ENCODE data around the gene HBP1.
"Not testable (repeated sequence)": the region's sequence is repeated elsewhere in the genome, so short reads cannot be mapped to it uniquely, and the experiment has no call there.

The HBP1 gene, protein sequence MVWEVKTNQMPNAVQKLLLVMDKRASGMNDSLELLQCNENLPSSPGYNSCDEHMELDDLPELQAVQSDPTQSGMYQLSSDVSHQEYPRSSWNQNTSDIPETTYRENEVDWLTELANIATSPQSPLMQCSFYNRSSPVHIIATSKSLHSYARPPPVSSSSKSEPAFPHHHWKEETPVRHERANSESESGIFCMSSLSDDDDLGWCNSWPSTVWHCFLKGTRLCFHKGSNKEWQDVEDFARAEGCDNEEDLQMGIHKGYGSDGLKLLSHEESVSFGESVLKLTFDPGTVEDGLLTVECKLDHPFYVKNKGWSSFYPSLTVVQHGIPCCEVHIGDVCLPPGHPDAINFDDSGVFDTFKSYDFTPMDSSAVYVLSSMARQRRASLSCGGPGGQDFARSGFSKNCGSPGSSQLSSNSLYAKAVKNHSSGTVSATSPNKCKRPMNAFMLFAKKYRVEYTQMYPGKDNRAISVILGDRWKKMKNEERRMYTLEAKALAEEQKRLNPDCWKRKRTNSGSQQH

DNA sequence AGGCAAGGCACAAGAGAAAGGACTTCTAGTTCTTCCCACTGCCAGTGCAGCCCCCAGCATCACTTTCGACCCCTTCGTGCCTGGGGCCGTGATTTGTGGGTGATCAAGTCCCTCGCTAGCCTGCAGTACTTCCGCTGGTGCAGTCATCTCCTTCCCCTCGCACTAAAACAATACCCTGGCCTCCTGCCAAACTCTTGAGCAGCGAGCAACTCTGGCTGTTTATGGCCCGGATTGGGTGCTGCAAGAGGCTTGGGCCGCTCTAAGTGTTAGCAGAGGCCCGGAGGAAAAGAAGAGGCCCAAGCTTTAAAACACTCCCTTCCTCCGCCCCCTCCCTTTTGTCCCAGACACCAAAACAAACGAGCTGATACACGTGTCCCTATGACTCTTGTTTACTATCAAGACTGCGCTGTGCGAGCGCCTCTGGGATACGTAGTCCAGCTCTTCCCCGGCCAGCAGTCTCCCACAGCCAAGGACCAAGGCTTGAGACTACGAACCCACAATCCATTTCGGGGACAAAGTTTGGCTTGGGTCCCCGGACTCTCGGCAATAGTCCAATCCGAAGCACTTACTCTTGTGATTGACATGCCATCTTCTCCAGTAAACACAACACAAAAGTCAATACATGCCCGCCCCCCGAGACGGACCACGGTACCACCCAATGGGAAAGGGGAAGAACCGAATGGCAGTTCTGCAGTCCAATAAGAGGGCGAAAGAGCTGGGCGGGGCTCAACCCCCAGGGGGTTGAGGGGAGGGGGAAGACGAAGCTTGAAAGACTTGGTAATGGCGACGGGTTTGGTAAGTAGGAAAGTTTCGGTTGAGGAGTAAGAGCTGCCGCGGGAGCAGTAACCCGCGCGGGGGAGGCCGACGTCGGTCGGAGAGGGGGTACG lies at the start of gene HBP1:
Gene HBP1, plus strand, starts transcription at position 771 of the 887 bp plus-strand sequence. CDS start 10,891 bp downstream, outside the sequence.
- DNase-seq (ENCODE audit: low read depth), result peak; percentile 99

DNA sequence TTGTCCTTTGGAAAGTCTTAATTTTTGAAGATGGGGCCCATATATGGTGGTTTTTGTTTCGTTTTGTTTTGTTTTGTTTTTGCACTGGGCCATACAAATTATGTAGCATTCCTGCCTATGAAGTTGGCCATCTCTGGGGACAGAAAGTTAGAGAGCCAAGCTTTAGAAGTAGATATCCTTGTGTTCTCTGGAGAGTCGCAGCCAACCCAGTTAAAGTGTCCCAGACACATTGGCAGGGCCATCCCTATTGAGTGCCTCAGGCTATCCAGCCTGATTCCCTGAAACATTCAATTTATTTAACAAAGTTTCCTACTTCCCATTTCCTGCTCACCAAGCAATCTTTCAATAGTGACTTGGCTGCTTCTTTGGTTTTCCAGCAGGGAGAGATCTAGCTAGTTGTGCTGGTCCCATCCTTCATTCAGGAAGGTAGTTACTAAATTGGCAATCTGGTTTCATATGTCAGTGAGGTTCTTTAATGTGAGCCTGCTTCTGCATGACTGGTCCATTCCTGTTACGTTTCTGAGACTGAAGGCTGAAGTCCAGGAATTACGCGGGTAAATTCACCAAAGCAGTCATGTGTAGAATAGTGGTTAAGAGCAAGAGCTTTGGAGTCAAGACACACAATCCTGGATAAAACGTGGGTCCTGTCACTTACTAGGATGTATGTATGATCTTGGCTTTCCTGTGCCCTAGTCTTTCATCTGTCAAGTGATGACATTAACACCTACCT lies 49.3 kb upstream of the HBP1 start:
- no peak for DNase-seq (ENCODE audit: low read depth)

DNA sequence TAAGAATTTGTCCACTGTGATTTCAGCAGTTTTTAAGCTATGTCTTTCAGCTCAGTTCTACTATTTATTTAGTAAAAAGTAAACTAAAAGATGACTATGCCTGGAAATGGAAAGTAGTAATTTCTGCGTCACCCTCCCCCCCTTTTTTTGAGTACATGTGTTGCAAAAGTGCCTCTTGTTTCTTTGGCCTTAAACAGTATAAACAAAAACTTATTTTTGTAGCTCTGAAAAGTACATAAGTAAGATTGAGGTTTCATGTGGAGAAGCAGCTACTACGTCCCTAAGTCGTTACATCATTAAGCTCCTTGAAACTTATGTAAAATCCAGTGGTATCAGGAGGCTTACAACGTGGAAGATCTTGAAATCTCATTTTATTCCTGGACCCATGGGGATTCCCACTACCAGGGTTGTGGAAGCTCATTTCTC lies 46.3 kb upstream of the HBP1 start:
- DNase-seq (ENCODE audit: low read depth), result no peak

DNA sequence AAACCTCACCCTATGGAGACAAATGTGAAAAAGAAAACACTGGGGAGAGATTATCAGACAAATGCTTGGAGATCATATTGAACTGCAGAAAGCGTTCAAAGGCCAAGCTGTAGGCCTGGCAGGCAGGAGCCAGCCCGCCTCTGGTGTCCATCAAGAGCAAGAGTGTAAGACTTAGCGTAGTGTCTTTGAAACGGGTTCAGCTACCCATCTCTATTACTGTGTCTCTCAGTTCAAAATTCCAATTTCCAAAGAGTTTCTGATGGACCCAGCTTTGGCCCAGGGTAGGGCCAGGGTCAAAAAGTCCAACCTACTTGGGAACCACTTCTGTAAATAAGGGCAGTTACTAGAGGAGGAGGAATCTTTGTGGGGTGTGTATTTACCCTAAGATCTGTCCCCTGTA lies 45.4 kb upstream of the HBP1 start:
- no peak for DNase-seq (ENCODE audit: low read depth)

DNA sequence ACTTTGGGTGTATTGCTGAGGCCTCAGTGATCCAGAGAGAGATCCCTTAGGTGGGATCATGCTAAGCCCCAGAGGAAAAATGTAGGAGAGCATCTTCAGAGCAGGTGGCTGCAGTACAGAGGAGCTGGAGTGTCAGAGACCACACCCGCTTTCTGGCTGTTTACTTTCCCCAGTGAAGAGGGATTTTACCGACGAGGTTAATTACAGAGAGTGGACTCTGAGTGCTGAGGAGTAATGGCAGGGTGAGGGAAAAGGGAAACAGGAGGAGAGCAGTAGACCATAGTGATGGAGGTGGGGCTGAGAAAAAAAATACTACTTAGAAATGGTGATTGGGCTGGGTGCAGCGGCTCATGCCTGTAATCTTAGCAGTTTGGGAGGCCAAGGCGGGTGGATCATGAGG lies 43.3 kb upstream of the HBP1 start:
- no peak for DNase-seq (ENCODE audit: low read depth)

DNA sequence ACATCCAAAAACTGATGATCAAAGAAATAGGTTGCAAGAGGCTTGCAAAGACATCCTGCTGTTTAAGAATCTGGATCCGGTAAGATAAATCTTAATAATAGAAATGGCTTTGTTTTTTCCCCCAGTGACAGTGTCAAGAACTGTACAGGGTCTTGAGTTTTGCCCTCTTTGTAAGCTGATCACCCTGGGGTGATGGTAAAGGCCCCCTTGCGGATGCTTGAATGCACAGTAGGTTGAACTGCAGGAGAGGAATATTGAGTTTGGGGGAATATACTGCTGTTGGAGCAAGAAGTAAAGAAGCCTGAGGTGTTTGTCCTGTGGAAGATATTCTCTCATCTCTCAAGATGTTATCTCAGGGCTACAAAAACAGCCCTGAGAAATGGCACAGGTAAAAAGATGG lies 40.6 kb upstream of the HBP1 start:
- DNase-seq (ENCODE audit: low read depth), result no peak

DNA sequence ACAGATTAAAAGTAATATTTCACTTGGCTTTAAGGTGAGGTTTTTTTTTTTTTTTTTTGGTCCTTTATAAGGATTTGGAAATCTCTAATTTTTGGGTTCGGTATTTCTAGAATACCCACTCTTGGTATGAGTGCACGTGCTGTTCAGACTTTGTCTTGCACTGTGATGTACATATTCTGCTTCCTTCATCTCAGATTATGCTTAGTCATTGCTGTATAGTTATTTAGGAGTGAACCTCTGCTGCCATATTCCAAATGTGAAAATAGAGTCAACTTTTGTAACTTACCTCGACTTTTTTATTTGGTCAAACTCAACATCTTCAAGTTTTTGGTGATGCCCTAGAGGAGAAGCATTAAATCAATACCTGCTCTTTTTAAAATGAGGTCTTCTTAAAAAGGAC lies 40.1 kb upstream of the HBP1 start:
- no peak for DNase-seq (ENCODE audit: low read depth)

DNA sequence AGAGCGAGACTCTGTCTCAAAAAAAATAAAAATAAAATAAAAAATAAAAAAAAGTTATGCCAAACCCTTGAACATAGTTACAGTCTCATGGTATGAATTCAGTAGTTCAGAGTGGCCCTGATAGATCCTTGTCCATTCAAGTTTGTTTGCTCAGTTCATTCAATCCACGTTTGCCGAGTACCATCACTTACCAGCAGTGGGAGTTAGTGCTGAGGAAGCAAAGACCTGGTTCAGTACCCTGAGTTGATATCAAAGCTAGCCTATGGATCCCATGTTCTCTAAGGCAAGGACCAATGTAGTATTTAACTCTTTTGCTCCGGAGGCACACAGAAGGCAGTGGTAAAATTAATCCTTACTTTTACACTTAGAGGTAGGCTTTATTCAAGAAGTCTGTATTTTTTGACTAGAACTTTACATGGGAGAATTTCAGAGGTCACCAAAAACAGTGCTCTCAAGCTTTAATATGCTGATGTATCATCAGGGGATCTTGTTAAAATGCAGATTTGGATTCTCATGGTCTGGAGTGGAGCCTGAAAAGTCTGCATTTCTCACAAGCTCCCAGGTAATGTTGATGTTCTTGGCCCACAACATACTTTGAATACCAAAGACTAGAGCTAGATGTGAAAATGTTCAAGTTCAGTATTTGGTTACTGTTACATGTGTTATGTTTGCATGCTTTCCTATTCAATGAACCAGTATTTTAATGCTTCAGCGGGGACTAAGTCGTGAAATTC lies 38.1 kb upstream of the HBP1 start:
- no peak for DNase-seq (ENCODE audit: low read depth)

DNA sequence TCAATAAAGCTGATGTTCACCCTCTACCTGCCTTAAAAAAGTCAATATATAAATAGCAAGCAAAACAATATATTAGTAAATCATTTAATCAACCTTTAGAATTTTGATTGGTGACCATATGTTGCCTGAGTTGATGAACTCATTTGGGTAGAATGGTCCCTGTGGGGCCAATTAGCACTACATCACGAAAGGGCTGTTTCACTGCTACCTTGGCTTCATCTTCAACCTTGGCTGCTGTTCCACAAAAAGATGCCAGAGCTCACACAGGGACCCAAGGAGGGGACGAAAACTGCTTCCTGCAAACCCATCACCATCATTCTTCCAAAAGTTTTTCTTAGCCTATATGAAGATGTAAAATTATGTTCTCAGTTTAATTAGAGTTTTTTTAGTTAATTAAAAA lies 35.4 kb upstream of the HBP1 start:
- DNase-seq (ENCODE audit: low read depth), result no peak

DNA sequence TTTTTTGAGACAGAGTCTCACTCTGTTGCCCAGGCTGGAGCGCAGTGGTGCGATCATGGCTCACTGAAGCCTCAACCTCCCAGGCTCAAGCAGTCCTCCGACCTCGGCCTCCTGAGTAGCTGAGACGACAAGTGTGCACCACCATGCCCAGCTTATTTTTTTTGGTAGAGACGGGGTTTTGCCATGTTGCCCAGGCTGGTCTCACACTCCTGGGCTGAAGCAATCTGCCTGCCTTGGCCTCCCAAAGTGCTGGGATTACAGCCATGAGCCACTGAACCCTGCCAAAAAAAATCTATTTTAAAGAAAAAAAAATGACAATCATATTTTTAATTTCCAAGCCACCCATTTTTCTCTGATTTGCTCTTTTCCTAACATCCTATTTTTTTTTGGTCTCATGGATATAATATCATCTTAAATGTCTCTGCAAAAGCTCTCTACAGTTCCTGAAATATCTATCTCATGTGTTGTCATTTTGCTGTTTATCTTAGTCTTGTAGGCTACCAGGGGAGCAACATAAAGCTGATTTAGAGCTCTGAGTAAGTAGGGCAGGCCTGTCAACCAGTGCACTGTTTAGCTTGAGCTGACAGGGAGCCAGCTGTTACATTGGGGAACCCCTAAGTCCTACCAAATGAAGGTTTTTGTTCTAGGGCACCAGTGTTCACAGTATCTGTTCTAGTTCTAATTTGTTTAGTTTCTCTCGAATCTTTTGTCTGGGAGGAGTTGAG lies 29.9 kb upstream of the HBP1 start:
- no peak for DNase-seq (ENCODE audit: low read depth)

DNA sequence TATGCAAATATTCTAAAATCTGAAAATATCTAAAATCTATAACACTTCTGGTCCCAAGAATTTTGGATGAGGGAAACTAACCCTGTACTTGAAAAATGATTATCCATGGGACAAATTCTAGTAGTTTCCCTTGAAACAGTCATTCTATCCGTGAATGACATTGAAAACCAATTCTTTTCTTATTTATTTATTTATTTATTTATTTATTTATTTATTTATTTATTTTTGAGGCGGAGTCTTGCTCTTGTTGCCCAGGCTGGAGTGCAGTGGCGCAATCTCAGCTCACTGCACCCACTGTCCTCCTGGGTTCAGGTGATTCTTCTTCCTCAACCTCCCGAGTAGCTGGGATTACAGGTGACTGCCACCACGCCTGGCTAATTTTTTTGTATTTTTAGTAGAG lies 24.9 kb upstream of the HBP1 start:
- DNase-seq (ENCODE audit: low read depth), result not testable (repeated sequence)

DNA sequence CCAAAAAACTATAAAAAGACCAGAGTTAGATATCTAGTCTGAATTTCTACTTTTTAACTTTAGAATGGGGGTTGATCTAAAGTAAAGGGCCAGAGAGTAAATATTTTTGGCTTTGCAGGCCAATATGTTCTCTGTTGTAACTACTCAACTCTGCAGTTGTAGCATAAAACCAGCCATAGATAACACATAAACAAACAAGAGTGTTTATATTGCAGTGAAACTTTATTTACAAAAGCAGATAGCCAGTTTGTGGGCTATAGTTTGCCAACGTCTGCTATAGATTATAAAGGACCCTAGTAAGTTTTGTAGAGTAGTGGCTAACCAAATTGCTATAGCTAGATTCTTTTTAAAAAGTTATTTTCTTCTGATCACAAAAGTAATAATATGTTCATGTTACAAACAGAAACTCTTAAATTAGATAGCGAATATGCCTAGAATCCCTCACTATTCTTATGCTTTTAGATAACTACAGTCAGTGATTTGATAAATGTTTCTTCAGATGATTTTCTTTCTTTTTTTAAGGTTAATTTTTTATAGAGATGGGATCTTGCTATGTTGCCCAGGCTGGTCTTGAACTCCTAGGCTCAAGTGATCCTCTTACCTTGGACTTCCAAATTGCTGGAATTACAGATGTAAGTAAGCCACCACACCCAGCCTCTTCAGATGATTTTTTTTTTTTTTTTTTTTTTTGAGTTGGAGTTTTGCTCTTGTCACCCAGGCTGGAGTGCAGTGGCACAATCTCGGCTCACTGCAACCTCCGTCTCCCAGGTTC lies 23.6 kb upstream of the HBP1 start:
- no peak for DNase-seq (ENCODE audit: low read depth)

DNA sequence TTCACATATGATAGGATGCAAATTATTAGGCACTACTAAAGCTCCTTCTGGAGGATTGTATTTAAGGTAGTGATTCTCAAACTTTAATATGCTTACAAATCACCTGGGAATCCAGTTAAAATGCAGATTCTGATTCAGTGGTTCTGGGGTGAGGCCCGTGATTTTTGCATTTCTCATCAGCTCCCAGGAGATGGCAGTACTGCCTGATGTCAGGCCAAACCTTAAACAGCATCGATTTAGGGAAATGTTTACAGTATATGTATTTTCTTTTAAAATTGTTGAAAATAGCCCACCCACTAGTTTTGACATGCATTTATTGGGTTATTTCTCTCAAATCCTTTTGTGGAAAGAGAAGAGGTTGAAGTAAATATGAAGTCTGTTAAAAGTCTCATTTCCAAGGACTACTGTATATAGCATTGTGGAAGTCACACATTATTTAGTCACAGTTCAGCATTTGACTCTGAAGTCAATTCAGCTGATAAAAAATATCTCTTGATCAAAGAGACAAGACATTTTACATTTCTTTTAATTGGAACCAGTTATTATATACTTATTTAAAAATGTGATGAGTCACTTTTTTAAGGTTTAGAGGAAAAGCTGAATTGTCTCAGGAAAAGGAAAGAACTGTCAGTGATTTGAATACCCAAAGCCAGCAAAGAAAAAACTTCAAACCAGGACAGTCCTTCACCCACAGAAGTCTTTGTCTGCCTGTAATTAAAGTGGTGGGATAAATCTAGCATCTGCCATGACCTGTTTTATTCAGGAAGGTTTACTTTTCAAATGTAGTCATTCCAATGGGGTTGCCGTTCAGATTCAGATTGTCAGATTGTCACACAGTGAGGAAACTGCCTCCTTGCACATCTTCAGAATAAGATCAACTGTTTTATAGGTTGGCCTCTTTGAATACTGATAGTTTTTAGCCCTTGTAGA lies 21.1 kb upstream of the HBP1 start:
- no peak for DNase-seq (ENCODE audit: low read depth)

DNA sequence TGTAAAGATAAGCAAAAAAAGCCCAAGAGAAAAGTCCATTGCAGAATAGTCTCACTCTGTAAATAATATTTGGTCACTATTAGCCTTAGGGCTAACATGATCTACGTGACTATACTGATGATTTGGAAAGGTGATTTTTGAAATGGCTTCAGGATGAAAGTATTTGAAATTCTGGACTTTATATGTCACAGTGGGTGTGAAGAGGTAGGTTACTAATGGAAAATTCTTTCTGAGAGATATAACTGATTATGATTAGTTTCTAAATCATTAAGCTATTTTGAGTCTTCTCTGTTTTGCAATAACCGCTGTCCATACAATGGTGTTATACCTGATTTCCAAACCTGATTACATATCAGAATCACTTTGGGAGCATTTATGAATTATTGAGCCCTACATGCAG lies 20.1 kb upstream of the HBP1 start:
- DNase-seq (ENCODE audit: low read depth), result no peak

DNA sequence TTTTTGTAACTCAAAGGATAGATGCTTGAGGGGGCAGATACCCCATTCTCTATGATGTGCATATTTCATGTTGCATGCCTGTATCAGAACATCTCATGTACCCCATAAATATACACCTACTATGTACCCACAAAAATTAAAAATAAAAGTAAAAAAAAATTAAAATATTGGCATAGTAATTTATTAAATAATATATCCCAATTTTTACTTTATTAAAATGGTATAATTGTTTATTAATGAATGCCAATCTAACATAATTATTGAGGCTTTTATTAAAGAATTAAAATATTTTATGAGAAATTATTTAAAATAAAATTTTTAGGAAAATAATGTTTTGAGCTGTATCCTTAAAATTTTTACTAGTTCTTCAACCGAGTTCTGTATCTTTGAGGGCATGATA lies 18.9 kb upstream of the HBP1 start:
- no peak for DNase-seq (ENCODE audit: low read depth)

DNA sequence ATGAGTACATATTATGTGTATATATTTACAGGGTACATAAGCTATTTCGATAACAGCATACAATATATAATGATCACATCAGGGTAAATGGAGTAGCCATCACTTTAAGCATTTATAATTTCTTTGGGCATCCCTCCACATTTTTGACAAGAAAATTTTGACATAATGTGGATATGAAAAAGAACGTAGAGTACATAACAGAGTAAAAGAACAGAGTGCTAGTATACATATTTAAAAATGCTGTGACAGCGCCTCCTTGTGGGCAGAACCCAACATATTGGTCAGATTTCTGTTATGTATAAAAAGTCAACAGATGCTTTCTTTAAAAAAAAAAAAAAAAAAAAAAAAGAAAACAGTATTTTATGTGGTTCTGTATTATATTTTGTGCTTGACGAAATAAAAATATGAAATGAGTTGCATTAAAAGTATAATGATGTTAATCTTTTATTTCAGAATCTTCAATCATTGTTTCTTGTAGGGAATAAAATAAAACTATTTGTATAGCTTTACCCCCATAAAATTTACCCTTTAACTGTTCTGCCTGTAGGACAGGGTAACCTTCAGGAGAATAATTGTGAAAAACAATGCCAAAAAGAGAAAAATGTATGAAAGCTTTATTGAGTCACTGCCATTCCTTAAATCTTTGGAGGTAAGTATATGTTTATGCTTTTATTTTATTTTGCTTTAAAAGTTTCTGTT lies 18.3 kb upstream of the HBP1 start:
- peak; percentile 28 for DNase-seq (ENCODE audit: low read depth)

DNA sequence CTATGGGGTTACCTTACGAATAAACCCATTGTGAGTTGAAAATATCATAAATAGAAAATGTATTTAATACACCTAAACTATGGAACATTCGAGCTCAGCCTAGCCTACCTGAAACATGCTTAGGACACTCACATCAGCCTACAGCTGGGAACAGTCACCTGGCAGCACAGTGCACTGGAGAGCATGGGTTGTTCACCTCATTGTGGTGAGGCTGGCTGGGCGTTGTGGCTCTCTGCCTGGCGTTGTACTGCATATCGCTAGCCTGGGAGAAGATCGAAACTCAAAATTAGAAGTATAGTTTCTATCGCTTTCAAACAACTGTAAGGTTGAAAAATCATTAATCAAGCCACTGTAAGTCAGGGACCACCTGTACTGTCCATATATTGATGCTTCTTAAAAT lies 17.3 kb upstream of the HBP1 start:
- DNase-seq (ENCODE audit: low read depth), result no peak

DNA sequence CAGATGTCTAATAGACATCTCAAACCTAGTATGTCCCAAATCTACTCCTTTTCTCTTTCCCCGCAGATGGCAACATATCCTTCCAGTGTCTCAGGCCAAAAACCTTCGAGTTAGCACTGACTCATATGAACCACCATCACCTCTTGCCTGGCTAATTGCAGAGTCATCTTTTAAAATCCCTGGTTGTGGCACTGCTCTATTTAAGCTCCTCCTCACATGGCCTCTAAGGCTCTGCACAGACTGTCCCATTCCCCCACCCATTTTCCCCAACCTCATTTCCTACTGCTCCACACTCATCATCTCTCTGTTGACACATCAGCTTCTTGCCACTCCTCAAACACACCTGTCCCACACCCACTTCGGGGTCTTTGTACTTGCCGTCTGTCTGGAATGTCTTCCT lies 16.8 kb upstream of the HBP1 start:
- peak; percentile 40 for DNase-seq (ENCODE audit: low read depth)

Measured in HS-5 (cell line).